Upper lobe of left lung (tissue), 6 donors: ENCODE results near the gene ANP32B. TPM values are rescaled to one million over a fixed set of nuclear protein-coding genes. Genes with fewer than 3 reads are reported as not detected.
A peak's percentile ranks its signal among the peaks of the same experiment; 100 is the strongest.

Experiments
- ATAC-seq, 2 donors: fragments of 200-7000 bp; cut with Tn5 transposase; one replicate each; pipeline ENCODE4 v1.9.1; 2022; ENCODE audit warnings: mild to moderate bottlenecking in 2 of 2, moderate library complexity in 2 of 2; ENCODE audit not compliant: low FRiP score in 2 of 2
- DNase-seq, 2 donors: peaks; one replicate each; pipeline ENCODE4 v3.0.0-alpha.2; 2019 to 2020
- H3K27ac ChIP-seq, 4 donors: fragments of 200-600 bp; sonication (generic); one replicate each; pipeline ENCODE4 v1.5.1; 2016 to 2019
- H3K27me3 ChIP-seq, 4 donors: fragments of 200-600 bp; sonication (generic); one replicate each; pipeline ENCODE4 v1.5.1; 2017 to 2019
- H3K36me3 ChIP-seq, 4 donors: fragments of 200-600 bp; sonication (generic); one replicate each; pipeline ENCODE4 v1.5.1; 2016 to 2019
- H3K4me1 ChIP-seq, 4 donors: fragments of 200-600 bp; sonication (generic); one replicate each; pipeline ENCODE4 v1.5.1; 2018 to 2019
- H3K4me3 ChIP-seq, 4 donors: fragments of 200-600 bp; sonication (generic); one replicate each; pipeline ENCODE4 v1.5.1; 2017 to 2019; ENCODE audit warnings: mild to moderate bottlenecking in 2 of 4, moderate library complexity in 1 of 4
- H3K9me3 ChIP-seq, 4 donors: fragments of 200-600 bp; sonication (generic); one replicate each; pipeline ENCODE4 v1.5.1; 2018 to 2019
- EP300 ChIP-seq, 4 donors: sonication (generic); formaldehyde crosslinking; IDR thresholded peaks; one replicate each; pipeline ENCODE4 v1.5.1; 2017; ENCODE audit warnings: antibody characterized with exemption in 4 of 4, control low read depth in 2 of 4
- POLR2A ChIP-seq, 4 donors: fragments of 450-650 bp; IDR thresholded peaks; one replicate each; pipeline ENCODE4 v1.5.1; 2016 to 2017; ENCODE audit warnings: antibody characterized with exemption in 4 of 4, mild to moderate bottlenecking in 2 of 4
- POLR2AphosphoS5 ChIP-seq, 2 donors: sonication (generic); formaldehyde crosslinking; IDR thresholded peaks; one replicate each; pipeline ENCODE4 v1.5.1; 2017; ENCODE audit warnings: antibody characterized with exemption in 2 of 2
- WGBS, 2 donors: methylation state at CpG; one replicate each; pipeline ENCODE4 v1.1.5; 2017 to 2018; 5-methylcytosine and 5-hydroxymethylcytosine counted together
- total RNA-seq, 6 donors: library from RNA; depleted of rRNA in 4 of 6; stranded (reverse); fragments of >200 nt in 4 of 6; gene quantifications; one replicate each; pipeline versions ENCODE4 v1.1.0 to v1.2.1, GENCODE V29; 2016 to 2021
- TF ChIP-seq, protein P1 (sequence below), 6 experiments: fragments of 450-650 bp in 4 of 6; fragments of 200-600 bp in 2 of 6; sonication (generic) in 2 of 6; IDR thresholded peaks; one replicate each; pipeline ENCODE4 v1.5.1; 2016 to 2019; ENCODE audit warnings: antibody characterized with exemption in 6 of 6
- donor health status: DM: no; HTN: no; CAD: no; lungs with moderate emphysema.
- donor health status: DM: no; HTN: yes; CAD: no; lungs with severe emphysema.

ANP32B gene
- 100 to 1,000 TPM in 2 of 6 donors, 10 to 100 TPM in 4; 34.1 to 116 (median 66.0) TPM for total RNA-seq

DNA sequence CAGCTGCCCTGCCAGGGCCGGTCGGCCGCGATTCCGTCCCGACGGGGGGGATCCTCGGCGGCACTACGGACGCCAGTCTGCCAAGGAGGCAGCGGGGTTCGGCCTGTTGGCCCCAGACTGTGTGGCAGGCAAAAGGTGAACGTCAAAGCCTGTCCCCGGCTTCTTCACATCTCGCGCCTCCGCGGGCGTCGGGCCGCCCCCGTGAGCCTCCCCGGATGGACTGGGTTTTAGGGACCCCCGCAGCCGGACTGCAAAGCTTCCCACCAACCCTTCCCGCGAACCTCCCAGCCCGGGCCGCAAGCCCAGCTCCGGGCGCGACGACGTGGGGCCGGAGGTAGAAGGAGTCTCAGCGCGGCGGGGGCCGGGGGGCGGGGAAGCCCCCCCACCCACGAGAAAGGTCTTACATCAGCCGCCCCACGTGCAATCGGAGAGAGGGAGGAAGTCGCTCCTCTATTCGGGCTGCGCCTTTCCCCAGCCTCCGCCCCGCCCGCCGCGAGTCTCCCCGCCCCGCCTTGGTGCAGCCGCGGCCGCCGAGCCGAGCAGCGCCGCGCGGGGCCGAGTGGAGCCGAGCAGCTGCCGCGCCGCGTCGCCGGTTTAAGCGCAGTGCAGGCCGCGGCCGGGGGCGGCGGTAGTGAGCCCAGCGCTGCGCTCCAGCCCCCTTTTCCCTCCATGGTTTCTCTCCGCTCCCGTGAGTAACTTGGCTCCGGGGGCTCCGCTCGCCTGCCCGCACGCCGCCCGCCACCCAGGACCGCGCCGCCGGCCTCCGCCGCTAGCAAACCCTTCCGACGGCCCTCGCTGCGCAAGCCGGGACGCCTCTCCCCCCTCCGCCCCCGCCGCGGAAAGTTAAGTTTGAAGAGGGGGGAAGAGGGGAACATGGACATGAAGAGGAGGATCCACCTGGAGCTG lies at the start of gene ANP32B:
Gene ANP32B (plus strand): TSS at position 659 of the 906 bp plus-strand sequence. CDS start 215 bp downstream, at position 874.
- no peaks in the 10 kb centered on the region for H3K27me3 ChIP-seq
- TF ChIP-seq, protein P1, sequence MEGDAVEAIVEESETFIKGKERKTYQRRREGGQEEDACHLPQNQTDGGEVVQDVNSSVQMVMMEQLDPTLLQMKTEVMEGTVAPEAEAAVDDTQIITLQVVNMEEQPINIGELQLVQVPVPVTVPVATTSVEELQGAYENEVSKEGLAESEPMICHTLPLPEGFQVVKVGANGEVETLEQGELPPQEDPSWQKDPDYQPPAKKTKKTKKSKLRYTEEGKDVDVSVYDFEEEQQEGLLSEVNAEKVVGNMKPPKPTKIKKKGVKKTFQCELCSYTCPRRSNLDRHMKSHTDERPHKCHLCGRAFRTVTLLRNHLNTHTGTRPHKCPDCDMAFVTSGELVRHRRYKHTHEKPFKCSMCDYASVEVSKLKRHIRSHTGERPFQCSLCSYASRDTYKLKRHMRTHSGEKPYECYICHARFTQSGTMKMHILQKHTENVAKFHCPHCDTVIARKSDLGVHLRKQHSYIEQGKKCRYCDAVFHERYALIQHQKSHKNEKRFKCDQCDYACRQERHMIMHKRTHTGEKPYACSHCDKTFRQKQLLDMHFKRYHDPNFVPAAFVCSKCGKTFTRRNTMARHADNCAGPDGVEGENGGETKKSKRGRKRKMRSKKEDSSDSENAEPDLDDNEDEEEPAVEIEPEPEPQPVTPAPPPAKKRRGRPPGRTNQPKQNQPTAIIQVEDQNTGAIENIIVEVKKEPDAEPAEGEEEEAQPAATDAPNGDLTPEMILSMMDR (IDR thresholded peaks at IDR 0.05) = peak; percentile 91 to 99 (median 98)
- peak in 2 of 4 donors; percentile 40 to 68 for TF ChIP-seq POLR2A (IDR thresholded peaks at IDR 0.05)
- TF ChIP-seq POLR2AphosphoS5 (IDR thresholded peaks at IDR 0.05) = peak in 1 of 2 donors; percentile 37
- TF ChIP-seq EP300 (IDR thresholded peaks at IDR 0.05) = no peak
- peak within 1 kb of the TSS; percentile 94 to 100 (median 97) for H3K27ac ChIP-seq
- 3 to 4% methylated on average over 15 to 47 of the region's 105 CpGs for WGBS, 2 donors
- H3K9me3 ChIP-seq = no peaks in the 10 kb centered on the region
- peaks cover 22 to 38% (median 26%) of the 10 kb centered on the region in 4 donors for H3K4me1 ChIP-seq
- peak; percentile 94 to 99 for DNase-seq
- peak; percentile 95 to 97 for ATAC-seq
- H3K4me3 ChIP-seq = peak within 1 kb of the TSS; percentile 60 to 96 (median 90)
- no peaks in the 10 kb centered on the region for H3K36me3 ChIP-seq

DNA sequence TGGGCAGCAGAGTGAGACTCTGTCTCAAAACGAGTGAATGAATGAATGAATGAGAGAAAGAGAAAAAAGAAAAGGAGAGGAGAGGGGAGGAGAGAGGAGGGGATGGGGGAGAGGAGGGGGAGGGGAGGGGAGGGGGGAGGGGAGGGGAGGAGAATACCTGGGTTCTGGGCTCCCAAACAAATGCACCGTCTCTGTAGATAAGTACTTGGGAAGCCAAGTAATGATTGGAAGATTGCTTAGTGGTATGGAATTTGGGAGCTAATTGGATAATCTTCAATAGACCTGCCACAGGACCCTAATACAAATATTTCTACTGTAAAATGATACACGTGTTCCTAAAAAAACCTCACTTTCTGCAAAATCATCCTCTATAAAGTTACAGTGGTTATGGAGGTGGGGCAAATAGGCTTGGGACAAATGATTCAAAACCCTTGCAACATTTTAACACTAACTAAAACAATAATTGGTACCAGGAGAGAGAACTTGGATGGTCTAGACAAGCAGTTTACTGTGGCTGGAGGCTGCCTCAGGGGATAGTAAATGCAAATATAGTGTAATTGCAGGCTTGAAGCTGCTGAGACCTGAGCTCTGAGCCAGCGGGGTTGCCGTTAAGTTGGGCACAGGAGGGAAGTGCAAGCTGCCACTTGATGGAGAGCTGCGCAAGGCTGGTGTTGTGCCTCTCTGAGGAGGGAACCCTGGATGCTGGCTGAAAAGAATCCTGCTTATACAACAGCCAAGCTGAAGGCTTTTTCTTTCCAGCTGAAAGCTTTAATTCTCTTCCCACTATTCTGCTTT lies 48.6 kb upstream of the ANP32B start:
- Histone ChIP-seq H3K4me1 (no peaks in the 10 kb centered on the region), H3K9me3 (no peaks in the 10 kb centered on the region), H3K36me3 (no peaks in the 10 kb centered on the region), H3K4me3 (no peak overlapping the region), H3K27ac (no peak overlapping the region), H3K27me3 (no peaks in the 10 kb centered on the region)
- no peak for DNase-seq
- ATAC-seq = no peak
- 26 to 35% methylated on average over 6 of the region's 6 CpGs for WGBS, 2 donors
- no peak for TF ChIP-seq POLR2AphosphoS5 (IDR thresholded peaks at IDR 0.05)
- TF ChIP-seq, protein P1 (IDR thresholded peaks at IDR 0.05) = no peak
- TF ChIP-seq POLR2A (IDR thresholded peaks at IDR 0.05) = no peak
- TF ChIP-seq EP300 (IDR thresholded peaks at IDR 0.05) = no peak

DNA sequence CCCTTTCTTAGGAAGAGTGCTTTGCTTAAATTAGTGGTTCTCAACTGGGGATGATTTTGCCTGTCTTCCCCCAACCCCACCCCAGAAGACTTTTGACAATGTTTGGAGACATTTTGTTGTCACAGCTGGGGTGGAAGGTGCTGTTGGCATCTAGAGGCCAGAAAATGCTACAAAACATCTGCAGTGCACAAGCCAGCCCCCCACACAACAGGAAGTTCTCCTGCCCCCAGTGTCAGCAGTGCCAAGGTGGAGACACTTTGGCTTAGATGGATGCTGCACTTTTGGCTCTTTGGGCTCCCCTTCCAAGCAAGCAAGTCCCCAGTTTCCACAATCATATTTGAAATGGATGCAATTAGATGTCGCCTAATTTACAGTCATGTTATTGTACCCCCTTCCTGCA lies 47.9 kb upstream of the ANP32B start:
- TF ChIP-seq EP300 (IDR thresholded peaks at IDR 0.05) (no peak), POLR2A (IDR thresholded peaks at IDR 0.05) (no peak), POLR2AphosphoS5 (IDR thresholded peaks at IDR 0.05) (no peak)
- TF ChIP-seq, protein P1 (IDR thresholded peaks at IDR 0.05) = no peak
- WGBS, 2 donors = 77 to 79% methylated on average over 1 of the region's 1 CpG
- Histone ChIP-seq H3K27ac (no peak overlapping the region), H3K36me3 (no peaks in the 10 kb centered on the region), H3K9me3 (no peaks in the 10 kb centered on the region), H3K4me1 (no peaks in the 10 kb centered on the region), H3K27me3 (no peaks in the 10 kb centered on the region), H3K4me3 (no peak overlapping the region)
- ATAC-seq = no peak
- no peak for DNase-seq

DNA sequence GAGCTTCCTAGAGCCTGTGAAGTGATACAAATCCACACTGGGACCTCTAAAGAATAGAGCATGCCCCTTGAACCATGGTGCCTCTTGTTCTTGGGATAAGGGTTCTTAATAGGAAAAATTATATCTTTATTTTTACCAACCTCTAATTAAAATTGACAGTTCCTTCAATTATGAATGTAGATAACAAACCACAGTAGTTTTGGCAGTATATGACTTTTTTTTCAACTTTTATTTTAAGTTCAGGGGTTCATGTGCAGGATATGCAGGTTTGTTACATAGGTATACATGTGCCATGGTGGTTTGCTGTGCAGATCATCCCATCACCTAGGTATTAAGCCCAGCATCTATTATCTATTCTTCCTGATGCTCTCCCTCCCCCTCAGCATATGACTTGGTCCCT lies 46.1 kb upstream of the ANP32B start:
- Histone ChIP-seq H3K4me1 (no peaks in the 10 kb centered on the region), H3K4me3 (no peak overlapping the region), H3K27me3 (no peaks in the 10 kb centered on the region), H3K9me3 (no peaks in the 10 kb centered on the region), H3K36me3 (no peaks in the 10 kb centered on the region), H3K27ac (no peak overlapping the region)
- DNase-seq (no peak), ATAC-seq (no peak)
- TF ChIP-seq, protein P1 (IDR thresholded peaks at IDR 0.05) = no peak
- TF ChIP-seq EP300 (IDR thresholded peaks at IDR 0.05) (no peak), POLR2AphosphoS5 (IDR thresholded peaks at IDR 0.05) (no peak), POLR2A (IDR thresholded peaks at IDR 0.05) (no peak)
